Naive thymus-derived CD4-positive, alpha-beta T cell (primary cell): ENCODE results near the gene OST4. TPM values are rescaled to one million over a fixed set of nuclear protein-coding genes. Genes with fewer than 3 reads are reported as not detected.
A peak's percentile ranks its signal among the peaks of the same experiment; 100 is the strongest.

ENCODE experiments used
- ATAC-seq: fragments of 150-1000 bp; cut with Tn5 transposase; 2 replicates; pipeline ENCODE4 v1.10.0; 2021; ENCODE audit warnings: mild to moderate bottlenecking, moderate library complexity
- CTCF ChIA-PET: fragments of 350-600 bp; sonication (Branson Sonifier 250); formaldehyde crosslinking; loops from one replicate; lab custom pipeline; 2021; ENCODE audit warnings: antibody characterized with exemption; lab: Charles Lee
- POLR2A ChIA-PET: fragments of 350-600 bp; sonication (Branson Sonifier 250); formaldehyde crosslinking; loops from one replicate; lab custom pipeline; 2021; ENCODE audit warnings: antibody characterized with exemption, inconsistent platforms; lab: Charles Lee
- DNase-seq, 9 donors: peaks; one replicate each; pipeline versions ENCODE4 v3.0.0 to v3.0.0-alpha.2; 2020 to 2022; ENCODE audit warnings: mixed read lengths in 1 of 9
- H3K27ac ChIP-seq: one replicate; pipeline ENCODE4 v1.7.0; 2013; ENCODE audit warnings: mild to moderate bottlenecking, low read depth, low read length, moderate library complexity
- H3K27me3 ChIP-seq, 2 donors: one replicate each; pipeline ENCODE4 v1.7.0; 2013; ENCODE audit warnings: low read length in 2 of 2, mild to moderate bottlenecking in 2 of 2, moderate library complexity in 2 of 2; ENCODE audit not compliant: control insufficient read depth in 2 of 2, insufficient read depth in 2 of 2
- H3K36me3 ChIP-seq, 3 experiments: 1 replicate in 2 of 3; 2 replicates in 1 of 3; pipeline ENCODE4 v1.7.0; 2013; ENCODE audit warnings: low read length in 3 of 3, mild to moderate bottlenecking in 3 of 3, moderate library complexity in 1 of 3; ENCODE audit not compliant: insufficient read depth in 3 of 3, control insufficient read depth in 2 of 3
- H3K4me1 ChIP-seq, 2 donors: one replicate each; pipeline ENCODE4 v1.7.0; 2013; ENCODE audit warnings: low read length in 2 of 2, mild to moderate bottlenecking in 2 of 2, moderate library complexity in 1 of 2; ENCODE audit not compliant: control insufficient read depth in 2 of 2, insufficient read depth in 2 of 2
- H3K4me3 ChIP-seq: 2 replicates; pipeline ENCODE4 v1.7.0; 2013; ENCODE audit warnings: mild to moderate bottlenecking, low read length
- H3K9me3 ChIP-seq, 3 experiments: 1 replicate in 2 of 3; 2 replicates in 1 of 3; pipeline ENCODE4 v1.7.0; 2013; ENCODE audit warnings: low read length in 3 of 3; ENCODE audit not compliant: control insufficient read depth in 2 of 3
- H3K27ac Mint-ChIP-seq, 9 donors: one replicate each; pipeline ENCODE4 v1.8.0; 2020 to 2022; ENCODE audit warnings: mixed read lengths in 9 of 9, mild to moderate bottlenecking in 8 of 9, moderate library complexity in 5 of 9, inconsistent platforms in 2 of 9
- H3K27me3 Mint-ChIP-seq, 5 donors: one replicate each; pipeline ENCODE4 v1.8.0; 2021 to 2022; ENCODE audit warnings: mixed read lengths in 5 of 5, mild to moderate bottlenecking in 1 of 5
- H3K36me3 Mint-ChIP-seq, 5 donors: one replicate each; pipeline ENCODE4 v1.8.0; 2020 to 2022; ENCODE audit warnings: mixed read lengths in 5 of 5, mild to moderate bottlenecking in 3 of 5, inconsistent platforms in 1 of 5
- H3K4me1 Mint-ChIP-seq, 7 donors: one replicate each; pipeline ENCODE4 v1.8.0; 2020 to 2022; ENCODE audit warnings: mixed read lengths in 7 of 7, mild to moderate bottlenecking in 3 of 7, inconsistent platforms in 1 of 7
- H3K4me3 Mint-ChIP-seq, 10 donors: one replicate each; pipeline ENCODE4 v1.8.0; 2020 to 2022; ENCODE audit warnings: mild to moderate bottlenecking in 10 of 10, mixed read lengths in 10 of 10, moderate library complexity in 6 of 10, inconsistent platforms in 2 of 10
- H3K9me3 Mint-ChIP-seq, 11 donors: one replicate each; pipeline ENCODE4 v1.8.0; 2020 to 2022; ENCODE audit warnings: mixed read lengths in 11 of 11, mild to moderate bottlenecking in 4 of 11, inconsistent platforms in 1 of 11, moderate library complexity in 1 of 11
- intact Hi-C, 2 donors: fragments of 100-400 bp; cut with micrococcal nuclease; formaldehyde crosslinking; loops; one replicate each; pipeline ENCODE4 v1.15.1; 2023
- polyA plus RNA-seq, 2 donors: library from polyadenylated mRNA; unstranded; fragments of 300-500 nt; fragmentation: Illumina TruSeq; gene quantifications; one replicate each; pipeline ENCODE4 v1.2.3, GENCODE V29; 2021
- total RNA-seq, 6 experiments: library from RNA in 5 of 6; stranded (reverse) in 5 of 6; gene quantifications; 1 replicate in 5 of 6; 2 replicates in 1 of 6; pipeline ENCODE4 v1.2.3 and lab custom pipeline; 2021 to 2026

Gene OST4
- total and polyA plus RNA-seq, 7 experiments from 2014 or later = 241 to 884 (median 267) TPM

DNA sequence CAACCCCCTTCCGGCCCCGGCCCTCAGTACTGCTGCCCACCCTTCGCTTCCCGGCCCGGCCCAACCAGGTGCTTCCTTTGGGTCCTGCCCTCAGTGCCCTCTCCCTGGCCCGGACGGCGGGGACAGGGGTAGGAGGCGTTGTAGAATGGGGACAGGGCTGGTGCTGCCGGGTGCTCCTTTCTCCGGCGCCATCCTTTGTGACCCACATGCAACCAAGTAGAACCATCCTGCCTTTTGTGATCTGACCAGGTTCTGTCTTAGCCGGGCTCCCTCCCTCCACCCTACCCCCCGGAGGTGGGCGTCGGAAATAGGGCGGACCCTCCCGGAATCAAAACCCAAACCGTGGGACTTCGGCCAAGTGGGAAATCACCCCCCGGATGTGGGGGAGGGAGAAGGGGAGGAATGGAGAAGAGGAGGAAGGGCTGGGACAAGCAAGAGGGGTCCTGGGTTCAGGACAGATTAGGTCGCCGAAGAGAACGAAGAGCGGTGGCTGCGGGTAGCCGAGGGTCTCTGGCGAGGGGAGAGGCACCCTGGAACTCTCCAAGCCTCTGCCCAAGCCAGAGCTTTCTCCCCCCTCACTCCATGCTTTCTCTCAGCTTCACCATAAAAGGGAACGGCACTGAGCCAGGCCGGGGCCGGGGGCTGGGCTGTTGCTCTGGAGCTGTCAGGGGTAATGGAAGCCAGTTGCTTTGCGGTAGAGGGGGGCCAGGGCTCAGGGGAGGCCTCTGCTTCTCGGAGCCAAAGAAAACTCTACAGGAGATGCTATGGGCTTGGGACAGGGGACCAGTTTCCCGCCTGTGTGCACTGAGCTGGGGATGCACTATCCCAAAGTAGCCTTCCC lies 756 bp upstream of the OST4 start:
- Mint-ChIP-seq H3K4me1 (peaks cover 61 to 90% (median 82%) of the 10 kb centered on the region in 7 donors), H3K36me3 (peaks cover 0 to 16% (median 6%) of the 10 kb centered on the region in 5 donors), H3K27ac (peak overlapping the region; percentile 38 to 92 (median 87)), H3K9me3 (no peaks in the 10 kb centered on the region), H3K4me3 (peak overlapping the region; percentile 73 to 97 (median 82)), H3K27me3 (no peaks in the 10 kb centered on the region)
- Histone ChIP-seq H3K4me3 (peak overlapping the region; percentile 83), H3K36me3 (peaks cover 0 to 38% (median 0%) of the 10 kb centered on the region in 3 experiments), H3K4me1 (peaks cover 29 to 41% of the 10 kb centered on the region in 2 donors), H3K27ac (peak overlapping the region; percentile 97), H3K9me3 (no peaks in the 10 kb centered on the region), H3K27me3 (no peaks in the 10 kb centered on the region)
- ChIA-PET CTCF (interaction anchor here (0.6 to 1.8 kb wide), 5 partner anchors 10 to 1419 kb away, joined by 3 to 6 read pairs (median 4); partner anchors contain the start of gene AGBL5), POLR2A (interaction anchor here (0.9 to 11.3 kb wide), 15 partner anchors 12 to 338 kb away, joined by 3 to 216 read pairs (median 4); partner anchors contain the start of genes ABHD1, AGBL5, ATRAID and KHK)
- ATAC-seq (no peak), DNase-seq (peak in 1 of 9 donors; percentile 64)
- intact Hi-C loops = loop anchor here (1.0 to 10.0 kb wide), 14 partner anchors 9 to 1683 kb away; partner anchors contain the start of genes AGBL5 (in 2 of the 2), CCDC121 (in 2 of the 2), EIF2B4 (in 2 of the 2) and GPN1 (in 2 of the 2)

DNA sequence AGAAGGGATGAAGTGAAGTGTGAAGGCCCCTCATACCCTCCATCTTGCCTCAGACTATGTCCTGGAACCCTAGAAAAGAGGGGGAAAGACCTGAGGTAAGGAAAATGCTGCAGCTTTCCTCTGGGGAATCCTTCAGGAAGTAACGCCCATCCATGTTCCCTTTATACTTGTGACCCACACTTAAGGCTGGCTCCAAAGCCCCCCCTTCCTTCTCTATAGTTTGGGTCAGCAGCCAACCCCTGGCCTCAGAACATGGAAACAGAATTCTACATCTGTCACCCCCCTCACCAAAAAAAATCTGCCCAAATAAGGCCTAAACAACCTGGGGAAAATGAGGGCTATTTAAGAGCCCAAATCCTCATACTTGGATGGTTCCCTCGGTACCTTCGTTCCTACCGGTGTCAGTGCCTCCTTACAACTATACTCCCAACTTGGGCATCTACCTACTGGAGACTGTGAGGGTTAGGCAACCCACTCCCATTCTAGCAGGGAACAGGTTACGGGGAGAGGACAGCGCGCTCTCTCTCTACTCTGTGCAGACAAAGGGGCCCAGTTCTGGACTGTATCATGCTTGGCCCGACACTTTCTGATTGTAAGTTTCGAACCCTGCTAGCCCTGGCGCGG lies 689 bp downstream of the OST4 start:
- no peak for DNase-seq
- peak; percentile 9 for ATAC-seq
- Histone ChIP-seq H3K4me1 (peaks cover 29 to 40% of the 10 kb centered on the region in 2 donors), H3K9me3 (no peaks in the 10 kb centered on the region), H3K27ac (peak overlapping the region; percentile 97), H3K4me3 (peak overlapping the region; percentile 83), H3K27me3 (no peaks in the 10 kb centered on the region), H3K36me3 (peaks cover 0 to 39% (median 0%) of the 10 kb centered on the region in 3 experiments)
- CTCF ChIA-PET = interaction anchor here (0.8 to 1.8 kb wide), 4 partner anchors 11 to 19 kb away, joined by 3 to 6 read pairs (median 4); partner anchors contain the start of gene AGBL5
- intact Hi-C loops = loop anchor here (1.0 to 10.0 kb wide), 14 partner anchors 11 to 1684 kb away; partner anchors contain the start of genes AGBL5 (in 2 of the 2), CCDC121 (in 2 of the 2), EIF2B4 (in 2 of the 2) and GPN1 (in 2 of the 2)
- Mint-ChIP-seq H3K9me3 (peaks cover 0 to 1% (median 0%) of the 10 kb centered on the region in 11 donors), H3K27me3 (no peaks in the 10 kb centered on the region), H3K4me3 (peak overlapping the region; percentile 96 to 99 (median 97)), H3K4me1 (peaks cover 53 to 86% (median 77%) of the 10 kb centered on the region in 7 donors), H3K27ac (peak overlapping the region; percentile 93 to 98 (median 97)), H3K36me3 (peaks cover 0 to 20% (median 8%) of the 10 kb centered on the region in 5 donors)
- POLR2A ChIA-PET = interaction anchor here (0.6 to 11.3 kb wide), 15 partner anchors 10 to 395 kb away, joined by 3 to 216 read pairs (median 4); partner anchors contain the start of genes ABHD1, AGBL5, ATRAID and KHK

DNA sequence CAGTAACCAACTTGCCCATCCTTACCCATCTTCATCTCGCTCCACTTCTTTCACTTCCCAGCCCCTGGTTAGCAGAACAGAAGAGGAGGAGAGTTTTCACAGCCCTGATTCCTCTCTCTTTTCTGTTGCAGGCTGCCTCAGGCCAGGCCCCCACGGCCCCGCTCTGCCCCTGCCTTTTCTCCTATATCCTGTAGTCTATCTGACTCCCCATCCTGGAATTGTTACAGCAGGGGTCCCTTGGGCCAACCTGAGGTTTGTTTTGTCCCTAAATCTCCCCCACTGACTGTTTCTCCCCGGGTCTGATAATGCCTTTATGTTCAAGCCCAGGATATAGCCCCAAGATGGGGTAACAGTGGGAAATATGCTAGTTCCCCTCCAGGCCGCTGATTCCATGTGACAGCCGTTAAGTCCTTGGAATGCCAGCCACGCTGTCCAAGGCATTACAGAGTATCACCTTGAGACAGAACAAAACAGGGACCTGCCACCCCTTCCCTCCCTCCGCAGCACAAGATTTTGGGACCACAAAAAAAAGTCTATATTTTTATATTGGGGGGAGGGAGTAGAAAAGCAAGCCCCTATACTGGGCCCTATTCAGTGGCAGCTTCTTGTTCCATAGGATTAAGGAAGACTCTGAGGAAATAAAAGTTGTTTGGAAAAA lies 1.4 kb downstream of the OST4 start:
- Mint-ChIP-seq H3K9me3 (peaks cover 0 to 1% (median 0%) of the 10 kb centered on the region in 11 donors), H3K27me3 (no peaks in the 10 kb centered on the region), H3K27ac (peak overlapping the region; percentile 73 to 98 (median 96)), H3K4me3 (peak overlapping the region; percentile 96 to 99 (median 97)), H3K36me3 (peaks cover 6 to 25% (median 8%) of the 10 kb centered on the region in 5 donors), H3K4me1 (peaks cover 50 to 86% (median 76%) of the 10 kb centered on the region in 7 donors)
- H3K4me3 ChIP-seq = peak overlapping the region; percentile 83
- POLR2A ChIA-PET = interaction anchor here (1.2 to 11.3 kb wide), 7 partner anchors 10 to 142 kb away, joined by 4 to 216 read pairs (median 15); partner anchors contain the start of genes ABHD1, AGBL5, ATRAID and KHK
- H3K4me1 ChIP-seq = peaks cover 28 to 33% of the 10 kb centered on the region in 2 donors
- intact Hi-C loops = loop anchor here (2.0 to 10.0 kb wide), 7 partner anchors 37 to 1685 kb away; partner anchors contain the start of genes CCDC121 (in 2 of the 2), GPN1 (in 2 of the 2), PPP1CB (in 2 of the 2) and ASXL2 (in 1 of the 2)
- no peaks in the 10 kb centered on the region for H3K27me3 ChIP-seq
- DNase-seq (no peak), ATAC-seq (no peak)
- H3K27ac ChIP-seq = peak overlapping the region; percentile 97
- no peaks in the 10 kb centered on the region for H3K9me3 ChIP-seq
- H3K36me3 ChIP-seq = peaks cover 0 to 42% (median 3%) of the 10 kb centered on the region in 3 experiments
- CTCF ChIA-PET = no interaction called here

DNA sequence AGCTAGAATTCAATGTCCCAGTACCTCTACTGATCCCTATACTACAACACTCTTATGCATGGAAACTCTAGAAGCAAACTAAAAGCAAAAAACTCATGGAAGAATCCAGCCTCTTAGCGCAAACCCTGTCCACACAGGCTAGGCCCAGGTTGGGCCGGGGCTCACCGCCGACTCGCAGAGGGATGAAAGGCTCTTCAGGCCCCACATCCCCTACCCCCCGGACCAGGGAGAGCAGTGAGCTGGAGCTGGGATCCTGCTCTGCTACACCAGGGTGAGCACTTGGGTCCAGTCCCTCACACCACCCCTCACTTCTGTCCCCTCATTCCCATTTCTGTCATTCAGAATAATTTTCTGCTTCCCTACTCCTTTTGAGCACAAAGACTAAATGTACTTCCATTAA lies 2.0 kb downstream of the OST4 start:
- no peaks in the 10 kb centered on the region for H3K27me3 Mint-ChIP-seq
- ChIA-PET CTCF (interaction anchor here (1.7 kb wide), 2 partner anchors 17 to 18 kb away, joined by 3 to 4 read pairs; partner anchors contain the start of genes AGBL5 and KHK), POLR2A (interaction anchor here (1.2 to 11.3 kb wide), 3 partner anchors 13 to 17 kb away, joined by 4 to 216 read pairs (median 12); partner anchors contain the start of gene AGBL5)
- intact Hi-C loops = no loop called here
- H3K9me3 Mint-ChIP-seq = peaks cover 0 to 1% (median 0%) of the 10 kb centered on the region in 11 donors
- H3K36me3 ChIP-seq = peaks cover 0 to 42% (median 5%) of the 10 kb centered on the region in 3 experiments
- peak overlapping the region; percentile 97 for H3K27ac ChIP-seq
- H3K4me1 ChIP-seq = peaks cover 21 to 26% of the 10 kb centered on the region in 2 donors
- H3K4me1 Mint-ChIP-seq = peaks cover 44 to 79% (median 70%) of the 10 kb centered on the region in 7 donors
- ATAC-seq = no peak
- no peaks in the 10 kb centered on the region for H3K9me3 ChIP-seq
- peaks cover 6 to 27% (median 8%) of the 10 kb centered on the region in 5 donors for H3K36me3 Mint-ChIP-seq
- H3K4me3 Mint-ChIP-seq = peak overlapping the region; percentile 29 to 98 (median 96)
- H3K27ac Mint-ChIP-seq = peak overlapping the region in 8 of 9 donors; percentile 28 to 98 (median 76)
- H3K4me3 ChIP-seq = no peak overlapping the region
- no peaks in the 10 kb centered on the region for H3K27me3 ChIP-seq
- DNase-seq = no peak

DNA sequence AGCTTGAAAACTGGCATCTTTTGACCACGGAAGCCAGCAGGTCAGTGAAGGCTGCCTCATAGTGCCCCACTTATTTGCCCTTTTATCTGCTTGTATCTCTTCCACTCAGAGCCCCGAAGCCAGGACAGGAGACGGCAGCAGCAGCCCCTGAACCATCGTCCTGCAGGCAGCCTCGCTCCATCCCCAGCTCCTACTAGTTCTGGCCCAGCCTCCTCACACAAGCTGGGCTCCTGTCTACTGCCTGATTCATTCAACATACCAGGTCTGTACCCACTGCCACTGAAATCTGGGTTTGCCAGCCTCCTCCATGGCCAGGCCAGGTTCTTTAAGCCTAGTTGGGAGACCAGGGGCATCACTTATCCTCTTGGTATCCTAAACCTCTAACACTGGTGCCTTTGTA lies 4.1 kb downstream of the OST4 start:
- no peaks in the 10 kb centered on the region for H3K27me3 Mint-ChIP-seq
- H3K36me3 ChIP-seq = peaks cover 0 to 44% (median 5%) of the 10 kb centered on the region in 3 experiments
- ATAC-seq = no peak
- intact Hi-C loops = no loop called here
- H3K27ac ChIP-seq = no peak overlapping the region
- peaks cover 8 to 38% (median 12%) of the 10 kb centered on the region in 5 donors for H3K36me3 Mint-ChIP-seq
- no peak for DNase-seq
- peak overlapping the region in 3 of 9 donors; percentile 3 to 49 (median 12) for H3K27ac Mint-ChIP-seq
- CTCF ChIA-PET = interaction anchor here (1.3 kb wide), 1 partner anchor 19 kb away, joined by 5 read pairs; the partner anchor contains the start of gene KHK
- H3K4me3 Mint-ChIP-seq = no peak overlapping the region
- H3K4me3 ChIP-seq = no peak overlapping the region
- H3K9me3 ChIP-seq = no peaks in the 10 kb centered on the region
- POLR2A ChIA-PET = interaction anchor here (0.9 to 11.3 kb wide), 5 partner anchors 8 to 67 kb away, joined by 3 to 216 read pairs (median 6); partner anchors contain the start of genes AGBL5 and PREB
- no peaks in the 10 kb centered on the region for H3K27me3 ChIP-seq
- H3K4me1 ChIP-seq = peaks cover 20 to 21% of the 10 kb centered on the region in 2 donors
- H3K9me3 Mint-ChIP-seq = peaks cover 0 to 1% (median 0%) of the 10 kb centered on the region in 11 donors
- H3K4me1 Mint-ChIP-seq = peaks cover 37 to 67% (median 60%) of the 10 kb centered on the region in 7 donors
